Frontal cortex (tissue), 4 donors: ENCODE measurements around the gene CPTP. TPM values are rescaled to one million over a fixed set of nuclear protein-coding genes. Genes with fewer than 3 reads are reported as not detected.

Experiments
- DNase-seq, 2 donors: peaks; one replicate each; pipeline ENCODE4 v3.0.0; 2012; ENCODE audit warnings: low spot score in 2 of 2
- FAIRE-seq: peaks from 2 replicates; lab custom pipeline; 2012; peaks lifted over from hg19 to GRCh38; lab: Jason Lieb, UNC
- small RNA-seq: library from RNA; depleted of rRNA; stranded (forward); fragments of <200 nt; gene quantifications from one replicate; pipeline ENCODE3, GENCODE V24; 2014
- total RNA-seq: library from RNA; depleted of rRNA; stranded (reverse); fragments of >200 nt; gene quantifications from one replicate; pipeline ENCODE4 v1.2.3, GENCODE V29; 2014
- donor health status: control.
- donor health status: control.
- donor health status: control.

CPTP gene
- total RNA-seq, 1 donor from 2014 or later, result 14.3 TPM

GRCh38 chr1:1374589-1374928, 50.0 kb downstream of the CPTP start:
- FAIRE-seq (no peak), DNase-seq (no peak)

- peak; percentile 97 for FAIRE-seq
- DNase-seq, result peak; percentile 99 to 100
Measured at GRCh38 chr1:1374929-1375662, 50.5 kb downstream of the CPTP start, which contains the start of gene AURKAIP1. TSS of gene AURKAIP1 (minus strand) at chr1:1375207. CDS start at chr1:1374756, 451 bp downstream.

GRCh38 chr1:1376551-1377226, 52.1 kb downstream of the CPTP start:
- FAIRE-seq (no peak), DNase-seq (no peak)

GRCh38 chr1:1377540-1378205, 53.1 kb downstream of the CPTP start:
- DNase-seq (no peak), FAIRE-seq (no peak)

Small RNA genes within 50 kb of the gene (small RNA-seq; reads per million reads assigned to genes)
- not detected for gene MIR6726

Other genes with a start within 250 kb of the CPTP start
- gene C1orf159, start 208.7 kb upstream of the CPTP start, total RNA-seq, result 6.1 TPM
- gene TTLL10, start 150.9 kb upstream of the CPTP start, total RNA-seq, result not detected
- gene TNFRSF18, start 118.2 kb upstream of the CPTP start, total RNA-seq, result not detected
- gene TNFRSF4, start 110.6 kb upstream of the CPTP start, total RNA-seq, result not detected
- 22.8 TPM for gene SDF4, start 92.8 kb upstream of the CPTP start, total RNA-seq
- 24.1 TPM for gene B3GALT6, start 92.6 kb upstream of the CPTP start, total RNA-seq
- gene C1QTNF12, start 78.1 kb upstream of the CPTP start, total RNA-seq, result not detected
- gene UBE2J2, start 50.9 kb upstream of the CPTP start, total RNA-seq, result 37.9 TPM
- gene SCNN1D, start 44.4 kb upstream of the CPTP start, total RNA-seq, result 1.2 TPM
- gene ACAP3, start 16.9 kb upstream of the CPTP start, total RNA-seq, result 63.2 TPM
- 6.5 TPM for gene PUSL1, start 16.2 kb upstream of the CPTP start, total RNA-seq
- 28.9 TPM for gene INTS11, start 142 bp upstream of the CPTP start, total RNA-seq
- 0.41 TPM for gene TAS1R3, start 6.5 kb downstream of the CPTP start, total RNA-seq
- 65.2 TPM for gene DVL1, start 24.6 kb downstream of the CPTP start, total RNA-seq
- gene MXRA8, start 33.8 kb downstream of the CPTP start, total RNA-seq, result 10.2 TPM
- gene AURKAIP1, start 50.4 kb downstream of the CPTP start, total RNA-seq, result 31.0 TPM
- 84.0 TPM for gene CCNL2, start 74.5 kb downstream of the CPTP start, total RNA-seq
- gene MRPL20, start 82.5 kb downstream of the CPTP start, total RNA-seq, result 54.6 TPM
- 1.2 TPM for gene ANKRD65, start 96.5 kb downstream of the CPTP start, total RNA-seq
- 2.9 TPM for gene VWA1, start 110.9 kb downstream of the CPTP start, total RNA-seq
- gene ATAD3C, start 124.9 kb downstream of the CPTP start, total RNA-seq, result not detected
- gene ATAD3B, start 147.0 kb downstream of the CPTP start, total RNA-seq, result 10.6 TPM
- gene ATAD3A, start 187.4 kb downstream of the CPTP start, total RNA-seq, result 9.0 TPM
- 16.3 TPM for gene TMEM240, start 215.8 kb downstream of the CPTP start, total RNA-seq